H9 (cell line): ENCODE results near the gene CSNK1E. TPM values are rescaled to one million over a fixed set of nuclear protein-coding genes. Genes with fewer than 3 reads are reported as not detected.

Experiments
- DNase-seq: peaks from one replicate; pipeline ENCODE4 v3.0.0-alpha.2; 2017
- H2AFZ ChIP-seq: one replicate; pipeline ENCODE4 v1.6.1; 2013; ENCODE audit warnings: mild to moderate bottlenecking, low read length, control low read depth, moderate library complexity
- H2AK5ac ChIP-seq: 2 replicates; pipeline ENCODE4 v1.6.1; 2013; ENCODE audit warnings: low read length, control low read depth, mixed read lengths; ENCODE audit not compliant: insufficient read length
- H2BK120ac ChIP-seq: one replicate; pipeline ENCODE4 v1.6.1; 2013; ENCODE audit warnings: low read depth, mild to moderate bottlenecking, low read length, control low read depth, inconsistent platforms; ENCODE audit not compliant: poor library complexity, severe bottlenecking
- H2BK12ac ChIP-seq: 2 replicates; pipeline ENCODE4 v1.6.1; 2013; ENCODE audit warnings: low read length, control low read depth, mixed read lengths, low read depth; ENCODE audit not compliant: insufficient read length
- H2BK15ac ChIP-seq: 2 replicates; pipeline ENCODE4 v1.6.1; 2013; ENCODE audit warnings: low read depth, low read length, control low read depth
- H2BK20ac ChIP-seq: one replicate; pipeline ENCODE4 v1.6.1; 2013; ENCODE audit warnings: low read depth, mild to moderate bottlenecking, low read length, control low read depth, inconsistent platforms; ENCODE audit not compliant: poor library complexity, severe bottlenecking
- H2BK5ac ChIP-seq: 2 replicates; pipeline ENCODE4 v1.6.1; 2013; ENCODE audit warnings: low read length, control low read depth, mixed read lengths; ENCODE audit not compliant: insufficient read length
- H3K14ac ChIP-seq: 2 replicates; pipeline ENCODE4 v1.6.1; 2013; ENCODE audit warnings: low read length, control low read depth; ENCODE audit not compliant: insufficient read depth
- H3K18ac ChIP-seq: 2 replicates; pipeline ENCODE4 v1.6.1; 2013; ENCODE audit warnings: low read depth, mild to moderate bottlenecking, mixed read lengths, low read length, control low read depth; ENCODE audit not compliant: insufficient read length
- H3K23ac ChIP-seq: 2 replicates; pipeline ENCODE4 v1.6.1; 2013; ENCODE audit warnings: low read length, control low read depth, mixed read lengths, low read depth; ENCODE audit not compliant: insufficient read length
- H3K23me2 ChIP-seq: 2 replicates; pipeline ENCODE4 v1.6.1; 2013; ENCODE audit warnings: low read depth, mild to moderate bottlenecking, mixed read lengths, low read length, control low read depth; ENCODE audit not compliant: insufficient read length, poor library complexity, severe bottlenecking
- H3K27ac ChIP-seq: 2 replicates; pipeline ENCODE4 v1.5.1; 2013; ENCODE audit warnings: low read length, control low read depth, mixed read lengths, low read depth; ENCODE audit not compliant: insufficient read length
- H3K27me3 ChIP-seq: 2 replicates; pipeline ENCODE4 v1.6.1; 2013; ENCODE audit warnings: low read length, control low read depth, inconsistent platforms; ENCODE audit not compliant: insufficient read depth
- H3K4ac ChIP-seq: 2 replicates; pipeline ENCODE4 v1.6.1; 2013; ENCODE audit warnings: low read depth, mild to moderate bottlenecking, control low read depth, inconsistent platforms, low read length, moderate library complexity
- H3K4me1 ChIP-seq: 2 replicates; pipeline ENCODE4 v1.6.1; 2013; ENCODE audit warnings: low read length, control low read depth, inconsistent platforms; ENCODE audit not compliant: insufficient read depth
- H3K4me2 ChIP-seq: 2 replicates; pipeline ENCODE4 v1.6.1; 2013; ENCODE audit warnings: low read length, control low read depth, mixed read lengths; ENCODE audit not compliant: insufficient read length, insufficient read depth
- H3K56ac ChIP-seq: 2 replicates; pipeline ENCODE4 v1.6.1; 2013; ENCODE audit warnings: low read depth, mild to moderate bottlenecking, mixed read lengths, low read length, control low read depth; ENCODE audit not compliant: insufficient read length
- H3K79me1 ChIP-seq: 2 replicates; pipeline ENCODE4 v1.6.1; 2013; ENCODE audit warnings: low read depth, mild to moderate bottlenecking, moderate library complexity, low read length, control low read depth, inconsistent platforms; ENCODE audit not compliant: insufficient read depth, poor library complexity, severe bottlenecking
- H3K79me2 ChIP-seq: 2 replicates; pipeline ENCODE4 v1.6.1; 2013; ENCODE audit warnings: low read length, control low read depth, inconsistent platforms; ENCODE audit not compliant: insufficient read depth
- H3K9ac ChIP-seq: 2 replicates; pipeline ENCODE4 v1.6.1; 2013; ENCODE audit warnings: low read length, control low read depth, mixed read lengths; ENCODE audit not compliant: insufficient read length; ENCODE audit errors: extremely low read depth
- H3K9me3 ChIP-seq: one replicate; pipeline ENCODE4 v1.6.1; 2013; ENCODE audit warnings: low read depth, low read length, inconsistent platforms; ENCODE audit not compliant: control insufficient read depth
- H3T11ph ChIP-seq: one replicate; pipeline ENCODE4 v1.6.1; 2013; ENCODE audit warnings: mild to moderate bottlenecking, low read length, control low read depth, inconsistent platforms
- H4K20me1 ChIP-seq: one replicate; pipeline ENCODE4 v1.6.1; 2013; ENCODE audit not compliant: control insufficient read depth, insufficient read length, insufficient read depth
- H4K5ac ChIP-seq: 2 replicates; pipeline ENCODE4 v1.6.1; 2013; ENCODE audit warnings: low read depth, mild to moderate bottlenecking, mixed read lengths, low read length, control low read depth; ENCODE audit not compliant: insufficient read length
- H4K8ac ChIP-seq: replicated peaks from 2 replicates; pipeline ENCODE4 v1.6.1; 2013; ENCODE audit warnings: low read length, control low read depth, mixed read lengths, low read depth; ENCODE audit not compliant: insufficient read length
- H4K91ac ChIP-seq: 2 replicates; pipeline ENCODE4 v1.6.1; 2013; ENCODE audit warnings: low read depth, mild to moderate bottlenecking, moderate library complexity, mixed read lengths, low read length, control low read depth; ENCODE audit not compliant: insufficient read length
- H3K27ac Mint-ChIP-seq, 3 experiments: 2 replicates in 2 of 3; 3 replicates in 1 of 3; pipeline ENCODE4 v1.8.0; 2020 to 2021; ENCODE audit warnings: mixed read lengths in 3 of 3, mild to moderate bottlenecking in 1 of 3, moderate library complexity in 1 of 3
- H3K27me3 Mint-ChIP-seq: 2 replicates; pipeline ENCODE4 v1.8.0; 2021; ENCODE audit warnings: low read depth, mild to moderate bottlenecking, moderate library complexity, mixed read lengths
- H3K36me3 Mint-ChIP-seq, 3 experiments: 2 replicates in 2 of 3; 3 replicates in 1 of 3; pipeline ENCODE4 v1.8.0; 2020 to 2021; ENCODE audit warnings: low read depth in 3 of 3, mixed read lengths in 3 of 3; ENCODE audit not compliant: insufficient read depth in 1 of 3
- H3K4me1 Mint-ChIP-seq, 2 experiments: 2 replicates each; pipeline ENCODE4 v1.8.0; 2020; ENCODE audit warnings: mixed read lengths in 2 of 2
- H3K4me3 Mint-ChIP-seq, 2 experiments: 2 replicates in 1 of 2; 3 replicates in 1 of 2; pipeline ENCODE4 v1.8.0; 2020 to 2021; ENCODE audit warnings: mild to moderate bottlenecking in 2 of 2, mixed read lengths in 2 of 2, moderate library complexity in 1 of 2
- H3K9me3 Mint-ChIP-seq, 2 experiments: 2 replicates in 1 of 2; 3 replicates in 1 of 2; pipeline ENCODE4 v1.8.0; 2020; ENCODE audit warnings: mild to moderate bottlenecking in 2 of 2, mixed read lengths in 2 of 2, moderate library complexity in 1 of 2
- CTCF ChIP-seq: fragments of 200-600 bp; sonication (generic); conservative IDR thresholded peaks from 3 replicates; pipeline ENCODE4 v1.8.0; 2021; ENCODE audit warnings: antibody characterized with exemption, mild to moderate bottlenecking
- WGBS: extraction: QIAGEN DNeasy Blood & Tissue Kit; methylation state at CpG from one replicate; pipeline ENCODE4 v1.1.7; 2013; ENCODE audit warnings: missing lambda C conversion rate, low lambda C conversion rate, mixed read lengths; ENCODE audit not compliant: insufficient read length; ENCODE audit errors: extremely low coverage; 5-methylcytosine and 5-hydroxymethylcytosine counted together
- total RNA-seq: library from RNA; stranded (reverse); gene quantifications from 2 replicates; pipeline ENCODE4 v1.2.1, GENCODE V29; 2021

CSNK1E gene
- total RNA-seq, 1 experiment from 2014 or later: 236 TPM

GRCh38 chr22:38289583-38290082 lies 27.6 kb downstream of the CSNK1E start:
- H3K27me3 ChIP-seq: no peaks in the 10 kb centered on the region
- no peak overlapping the region for H4K5ac ChIP-seq
- H2BK120ac ChIP-seq: no peak overlapping the region
- no peaks in the 10 kb centered on the region; the same call in 1 of the 2 replicates for H3K4me1 ChIP-seq
- Mint-ChIP-seq H3K36me3 (peaks cover 23 to 63% (median 47%) of the 10 kb centered on the region in 3 experiments; a peak in 6 of 7 replicates), H3K27ac (peak overlapping the region in 1 of 3 experiments; percentile 89; a peak in 4 of 7 replicates), H3K9me3 (no peaks in the 10 kb centered on the region), H3K27me3 (peaks cover 1% of the 10 kb centered on the region; the same call in 1 of the 2 replicates), H3K4me1 (peaks cover 22 to 36% of the 10 kb centered on the region in 2 experiments), H3K4me3 (no peak overlapping the region)
- no peak overlapping the region for H3K9ac ChIP-seq
- H2BK12ac ChIP-seq: no peak overlapping the region
- H2BK5ac ChIP-seq: no peak overlapping the region
- no peak overlapping the region; the same call in 1 of the 2 replicates for H3K14ac ChIP-seq
- no peak overlapping the region for H3K27ac ChIP-seq
- DNase-seq: no peak
- H3K9me3 ChIP-seq: no peaks in the 10 kb centered on the region
- no peak overlapping the region for H4K91ac ChIP-seq
- no peak overlapping the region for H4K8ac ChIP-seq
- H2AK5ac ChIP-seq: no peak overlapping the region
- no peak overlapping the region for H2AFZ ChIP-seq
- no peak overlapping the region for H3K18ac ChIP-seq
- no peaks in the 10 kb centered on the region for H3K23me2 ChIP-seq
- peaks cover 1% of the 10 kb centered on the region for H4K20me1 ChIP-seq
- TF ChIP-seq CTCF: no peak
- no peak overlapping the region for H3K23ac ChIP-seq
- no CpG with 5 or more reads among the region's 12 CpGs for WGBS
- no peaks in the 10 kb centered on the region for H3K79me1 ChIP-seq
- H3K4me2 ChIP-seq: no peak overlapping the region
- H3K79me2 ChIP-seq: no peaks in the 10 kb centered on the region
- H2BK20ac ChIP-seq: no peak overlapping the region
- H2BK15ac ChIP-seq: no peak overlapping the region
- no peak overlapping the region for H3K56ac ChIP-seq
- no peak overlapping the region for H3T11ph ChIP-seq
- no peak overlapping the region for H3K4ac ChIP-seq
